Epithelial cell of proximal tubule (primary cell): ENCODE results near the gene PTPRD. TPM values are rescaled to one million over a fixed set of nuclear protein-coding genes. Genes with fewer than 3 reads are reported as not detected.

Experiments
- DNase-seq: peaks from one replicate; pipeline ENCODE4 v3.0.0-alpha.2; 2011; ENCODE audit warnings: low read depth
- H3K4me3 ChIP-seq: 2 replicates; pipeline ENCODE4 v1.5.1; 2011; ENCODE audit warnings: low read depth, mild to moderate bottlenecking, low read length
- total RNA-seq: library from RNA; depleted of rRNA; stranded (reverse); fragments of >200 nt; gene quantifications from 2 replicates; pipeline ENCODE4 v1.2.3, GENCODE V29; 2015
- TF ChIP-seq, protein P1 (sequence below): conservative IDR thresholded peaks from 2 replicates; pipeline ENCODE4 v1.5.1; 2012; ENCODE audit warnings: low read depth, mild to moderate bottlenecking, low read length

Gene PTPRD
- total RNA-seq, 1 donor from 2014 or later, result 3.2 TPM

DNA sequence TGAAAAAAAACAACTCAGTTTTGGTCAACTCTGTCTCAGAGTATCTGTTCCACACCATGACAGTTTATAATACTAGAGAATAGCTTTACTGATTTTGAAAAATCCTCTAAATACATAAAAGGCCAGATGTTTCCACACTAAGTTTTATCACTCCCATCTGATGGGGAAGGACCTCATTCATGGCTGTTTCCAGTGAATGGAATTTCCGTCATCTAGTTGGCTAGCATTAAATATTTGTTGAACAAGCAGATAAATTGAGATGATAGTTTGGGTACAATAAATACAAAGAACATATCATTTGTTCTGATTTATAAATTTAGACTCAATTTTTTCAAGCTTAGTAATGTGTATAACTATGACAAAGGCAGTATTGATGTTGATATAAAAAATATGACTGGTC, 408.5 kb downstream of the PTPRD start:
- TF ChIP-seq, protein P1, sequence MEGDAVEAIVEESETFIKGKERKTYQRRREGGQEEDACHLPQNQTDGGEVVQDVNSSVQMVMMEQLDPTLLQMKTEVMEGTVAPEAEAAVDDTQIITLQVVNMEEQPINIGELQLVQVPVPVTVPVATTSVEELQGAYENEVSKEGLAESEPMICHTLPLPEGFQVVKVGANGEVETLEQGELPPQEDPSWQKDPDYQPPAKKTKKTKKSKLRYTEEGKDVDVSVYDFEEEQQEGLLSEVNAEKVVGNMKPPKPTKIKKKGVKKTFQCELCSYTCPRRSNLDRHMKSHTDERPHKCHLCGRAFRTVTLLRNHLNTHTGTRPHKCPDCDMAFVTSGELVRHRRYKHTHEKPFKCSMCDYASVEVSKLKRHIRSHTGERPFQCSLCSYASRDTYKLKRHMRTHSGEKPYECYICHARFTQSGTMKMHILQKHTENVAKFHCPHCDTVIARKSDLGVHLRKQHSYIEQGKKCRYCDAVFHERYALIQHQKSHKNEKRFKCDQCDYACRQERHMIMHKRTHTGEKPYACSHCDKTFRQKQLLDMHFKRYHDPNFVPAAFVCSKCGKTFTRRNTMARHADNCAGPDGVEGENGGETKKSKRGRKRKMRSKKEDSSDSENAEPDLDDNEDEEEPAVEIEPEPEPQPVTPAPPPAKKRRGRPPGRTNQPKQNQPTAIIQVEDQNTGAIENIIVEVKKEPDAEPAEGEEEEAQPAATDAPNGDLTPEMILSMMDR, result no peak
- DNase-seq, result no peak
- no peak overlapping the region for H3K4me3 ChIP-seq

DNA sequence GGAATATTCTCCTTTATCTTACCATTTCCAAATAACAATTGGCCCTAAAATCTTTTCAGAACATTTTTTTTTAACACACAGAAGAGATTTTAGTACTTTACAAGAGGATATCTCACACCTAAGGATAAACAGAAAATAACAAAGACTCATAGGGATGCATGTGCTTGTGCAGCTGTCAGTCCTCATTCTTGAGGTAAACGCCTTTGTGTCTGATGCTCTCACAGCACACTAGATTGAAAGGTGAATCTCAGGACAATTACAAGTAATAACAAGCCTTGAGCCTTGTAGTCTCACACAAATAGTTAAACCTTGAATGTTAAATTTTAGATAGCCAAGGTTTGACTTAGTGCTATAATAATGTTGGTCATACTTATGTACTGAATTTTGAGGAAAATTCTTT, 439.2 kb downstream of the PTPRD start:
- no peak for DNase-seq
- TF ChIP-seq, protein P1, result no peak
- no peak overlapping the region for H3K4me3 ChIP-seq

GRCh38 chr9:10172476-10172875, 440.3 kb downstream of the PTPRD start:
- no peak overlapping the region for H3K4me3 ChIP-seq
- DNase-seq, result no peak
- TF ChIP-seq, protein P1, result no peak

GRCh38 chr9:10168241-10168640, 444.6 kb downstream of the PTPRD start:
- TF ChIP-seq, protein P1, result no peak
- no peak overlapping the region for H3K4me3 ChIP-seq
- DNase-seq, result no peak

DNA sequence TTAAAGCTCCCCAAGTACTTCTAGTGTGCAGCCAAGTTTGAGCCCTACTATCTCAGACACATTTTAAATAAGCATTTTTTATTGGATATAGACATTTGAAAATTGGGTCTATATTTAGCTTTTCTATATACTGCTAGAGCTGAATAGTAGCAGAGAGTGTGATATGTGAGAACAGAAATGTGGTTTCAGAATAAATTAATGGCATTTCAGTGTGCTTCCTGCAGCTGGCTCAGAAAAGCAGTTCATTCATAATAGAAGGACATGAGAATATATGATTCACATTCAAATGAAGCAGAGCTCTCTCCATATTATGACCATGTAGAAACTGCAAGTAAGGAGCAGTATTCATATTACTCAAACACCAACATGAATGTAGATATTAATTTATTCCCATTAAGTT, 464.0 kb downstream of the PTPRD start:
- DNase-seq, result no peak
- TF ChIP-seq, protein P1, result no peak
- no peak overlapping the region for H3K4me3 ChIP-seq

GRCh38 chr9:10146517-10147331, 466.1 kb downstream of the PTPRD start:
- no peak for DNase-seq
- no peak overlapping the region for H3K4me3 ChIP-seq
- TF ChIP-seq, protein P1, result no peak

GRCh38 chr9:10144355-10144754, 468.4 kb downstream of the PTPRD start:
- DNase-seq, result no peak
- TF ChIP-seq, protein P1, result no peak
- H3K4me3 ChIP-seq, result no peak overlapping the region
